Suprapubic skin (tissue), 4 donors: ENCODE measurements around the gene TRMO. TPM values are rescaled to one million over a fixed set of nuclear protein-coding genes. Genes with fewer than 3 reads are reported as not detected.

ENCODE experiments used
- DNase-seq, 2 donors: peaks; one replicate each; pipeline ENCODE4 v3.0.0-alpha.2; 2019; ENCODE audit warnings: low spot score in 2 of 2
- H3K27ac ChIP-seq: fragments of 200-600 bp; sonication (generic); one replicate; pipeline ENCODE4 v1.5.1; 2019
- H3K27me3 ChIP-seq: fragments of 200-600 bp; sonication (generic); one replicate; pipeline ENCODE4 v1.5.1; 2019
- H3K36me3 ChIP-seq: fragments of 200-600 bp; sonication (generic); one replicate; pipeline ENCODE4 v1.5.1; 2019
- H3K4me1 ChIP-seq: fragments of 200-600 bp; sonication (generic); one replicate; pipeline ENCODE4 v1.5.1; 2019
- H3K4me3 ChIP-seq: fragments of 200-600 bp; sonication (generic); one replicate; pipeline ENCODE4 v1.5.1; 2019; ENCODE audit warnings: mild to moderate bottlenecking
- H3K9me3 ChIP-seq: fragments of 200-600 bp; sonication (generic); one replicate; pipeline ENCODE4 v1.5.1; 2019
- CTCF ChIP-seq, 2 donors: fragments of 200-600 bp in 1 of 2; fragments of 450-650 bp in 1 of 2; sonication (generic) in 1 of 2; IDR thresholded peaks; one replicate each; pipeline ENCODE4 v1.5.1; 2016 to 2019; ENCODE audit warnings: antibody characterized with exemption in 2 of 2, mild to moderate bottlenecking in 1 of 2, moderate library complexity in 1 of 2
- EP300 ChIP-seq: sonication (generic); formaldehyde crosslinking; IDR thresholded peaks from one replicate; pipeline ENCODE4 v1.6.1; 2017; ENCODE audit warnings: antibody characterized with exemption
- POLR2A ChIP-seq, 2 donors: fragments of 450-650 bp; IDR thresholded peaks; one replicate each; pipeline ENCODE4 v1.6.1; 2017; ENCODE audit warnings: antibody characterized with exemption in 2 of 2, mild to moderate bottlenecking in 2 of 2, moderate library complexity in 2 of 2
- POLR2AphosphoS5 ChIP-seq, 3 donors: sonication (generic); formaldehyde crosslinking; IDR thresholded peaks; one replicate each; pipeline ENCODE4 v1.6.1; 2017; ENCODE audit warnings: antibody characterized with exemption in 3 of 3
- WGBS: methylation state at CpG from one replicate; pipeline ENCODE4 v1.1.5; 2018; 5-methylcytosine and 5-hydroxymethylcytosine counted together
- total RNA-seq, 4 donors: library from RNA; depleted of rRNA; stranded (reverse); fragments of >200 nt; gene quantifications; one replicate each; pipeline ENCODE4 v1.1.0, GENCODE V29; 2016

Gene TRMO
- total RNA-seq, 4 donors from 2014 or later, result 19.3 to 47.2 (median 31.7) TPM

- Histone ChIP-seq H3K4me1 (no peaks in the 10 kb centered on the region), H3K27me3 (peaks cover 10% of the 10 kb centered on the region), H3K9me3 (no peaks in the 10 kb centered on the region), H3K36me3 (no peaks in the 10 kb centered on the region), H3K27ac (no peak overlapping the region), H3K4me3 (no peak overlapping the region)
- no peak for TF ChIP-seq POLR2AphosphoS5 (IDR thresholded peaks at IDR 0.05)
- no peak for TF ChIP-seq POLR2A (IDR thresholded peaks at IDR 0.05)
- TF ChIP-seq CTCF (IDR thresholded peaks at IDR 0.05), result no peak
- no peak for TF ChIP-seq EP300
- 78% methylated on average over 1 of the region's 1 CpG for WGBS
- DNase-seq, result no peak
Measured at GRCh38 chr9:97935276-97935675, 13.0 kb upstream of the TRMO start.

- Histone ChIP-seq H3K4me1 (no peaks in the 10 kb centered on the region), H3K27ac (no peak overlapping the region), H3K27me3 (peaks cover 10% of the 10 kb centered on the region), H3K36me3 (no peaks in the 10 kb centered on the region), H3K4me3 (no peak overlapping the region), H3K9me3 (no peaks in the 10 kb centered on the region)
- 27% methylated on average over 6 of the region's 6 CpGs for WGBS
- no peak for DNase-seq
- no peak for TF ChIP-seq POLR2A (IDR thresholded peaks at IDR 0.05)
- no peak for TF ChIP-seq CTCF (IDR thresholded peaks at IDR 0.05)
- no peak for TF ChIP-seq EP300
- no peak for TF ChIP-seq POLR2AphosphoS5 (IDR thresholded peaks at IDR 0.05)
Measured at GRCh38 chr9:97934321-97935115, 12.2 kb upstream of the TRMO start.

- Histone ChIP-seq H3K27me3 (peaks cover 10% of the 10 kb centered on the region), H3K4me3 (no peak overlapping the region), H3K27ac (no peak overlapping the region), H3K36me3 (no peaks in the 10 kb centered on the region), H3K4me1 (no peaks in the 10 kb centered on the region), H3K9me3 (no peaks in the 10 kb centered on the region)
- DNase-seq, result no peak
- TF ChIP-seq CTCF (IDR thresholded peaks at IDR 0.05), result no peak
- no peak for TF ChIP-seq POLR2AphosphoS5 (IDR thresholded peaks at IDR 0.05)
- TF ChIP-seq EP300, result no peak
- no peak for TF ChIP-seq POLR2A (IDR thresholded peaks at IDR 0.05)
- 84% methylated on average over 4 of the region's 4 CpGs for WGBS
Measured at GRCh38 chr9:97933297-97933998, 11.1 kb upstream of the TRMO start.

- TF ChIP-seq POLR2A (IDR thresholded peaks at IDR 0.05) (no peak), POLR2AphosphoS5 (IDR thresholded peaks at IDR 0.05) (no peak), EP300 (no peak), CTCF (IDR thresholded peaks at IDR 0.05) (no peak)
- 53% methylated on average over 3 of the region's 3 CpGs for WGBS
- Histone ChIP-seq H3K4me1 (no peaks in the 10 kb centered on the region), H3K27me3 (peaks cover 20% of the 10 kb centered on the region), H3K36me3 (no peaks in the 10 kb centered on the region), H3K4me3 (no peak overlapping the region), H3K27ac (no peak overlapping the region), H3K9me3 (no peaks in the 10 kb centered on the region)
- no peak for DNase-seq
Measured at GRCh38 chr9:97930972-97931371, 8.7 kb upstream of the TRMO start.

GRCh38 chr9:97928986-97929604 lies 6.8 kb upstream of the TRMO start:
- H3K27ac ChIP-seq, result no peak overlapping the region
- no peak for DNase-seq
- 67% methylated on average over 4 of the region's 4 CpGs for WGBS
- H3K4me3 ChIP-seq, result no peak overlapping the region
- peaks cover under 1% of the 10 kb centered on the region for H3K4me1 ChIP-seq
- no peak for TF ChIP-seq POLR2AphosphoS5 (IDR thresholded peaks at IDR 0.05)
- no peak for TF ChIP-seq EP300
- TF ChIP-seq POLR2A (IDR thresholded peaks at IDR 0.05), result no peak
- TF ChIP-seq CTCF (IDR thresholded peaks at IDR 0.05), result no peak
- H3K27me3 ChIP-seq, result peaks cover 16% of the 10 kb centered on the region
- no peaks in the 10 kb centered on the region for H3K9me3 ChIP-seq
- H3K36me3 ChIP-seq, result no peaks in the 10 kb centered on the region
